Ishikawa (cell line): ENCODE results near the gene MAP4K3.

ENCODE experiments used
- CEBPB ChIP-seq: IDR thresholded peaks from 2 replicates; pipeline ENCODE4 v1.6.1; 2012
- CREB1 ChIP-seq: IDR thresholded peaks from 2 replicates; pipeline ENCODE4 v1.6.1; 2012; ENCODE audit warnings: low read depth
- EGR1 ChIP-seq: IDR thresholded peaks from 2 replicates; pipeline ENCODE4 v1.6.1; 2012
- EP300 ChIP-seq: IDR thresholded peaks from 2 replicates; pipeline ENCODE4 v1.6.1; 2012; ENCODE audit warnings: borderline replicate concordance
- FOXM1 ChIP-seq: IDR thresholded peaks from 2 replicates; pipeline ENCODE4 v1.6.1; 2012; ENCODE audit warnings: low read depth, borderline replicate concordance
- MAX ChIP-seq: IDR thresholded peaks from 2 replicates; pipeline ENCODE4 v1.6.1; 2012
- RAD21 ChIP-seq: IDR thresholded peaks from 2 replicates; pipeline ENCODE4 v1.6.1; 2012; ENCODE audit warnings: low read depth
- REST ChIP-seq: IDR thresholded peaks from 2 replicates; pipeline ENCODE4 v1.6.1; 2012; ENCODE audit warnings: low read depth, mild to moderate bottlenecking
- TAF1 ChIP-seq: IDR thresholded peaks from 2 replicates; pipeline ENCODE4 v1.6.1; 2012; ENCODE audit warnings: low read depth, mild to moderate bottlenecking
- TCF12 ChIP-seq: IDR thresholded peaks from 2 replicates; pipeline ENCODE4 v1.6.1; 2012; ENCODE audit warnings: low read depth

GRCh38 chr2:39475006-39475405 lies 37.9 kb upstream of the MAP4K3 start:
- TF ChIP-seq REST (no peak), RAD21 (no peak), FOXM1 (no peak), TCF12 (no peak), EGR1 (no peak), MAX (no peak), EP300 (no peak), CREB1 (no peak), CEBPB (no peak), TAF1 (no peak)
